ENCODE results near the gene ACSF3.

Gene ACSF3

GRCh38 chr16:89093602-89094251 lies at the start of gene ACSF3:
Gene ACSF3, plus strand, starts transcription at chr16:89093852. Its CDS starts 6,830 bp downstream, at chr16:89100682.
- Histone ChIP-seq H3K9me3 (ENCODE audit: control insufficient read depth in 2 of 2, low read length in 2 of 2) (no peaks in the 10 kb centered on the region), H3K27ac (ENCODE audit: low read length) (no peak within 1 kb of the TSS), H3K9ac (ENCODE audit: low read length in 2 of 2) (peak within 1 kb of the TSS; percentile 66 to 85), H3K27me3 (ENCODE audit: control insufficient read depth in 1 of 2, insufficient read depth in 2 of 2, low read length in 2 of 2) (peaks cover 24% of the 10 kb centered on the region in 2 donors), H3K36me3 (ENCODE audit: control insufficient read depth in 2 of 2, insufficient read depth in 2 of 2, low read length in 2 of 2) (peaks cover 0 to 2% of the 10 kb centered on the region in 2 donors), H3K4me1 (ENCODE audit: control insufficient read depth, insufficient read depth, low read length) (peaks cover 13% of the 10 kb centered on the region), H3K4me3 (ENCODE audit: low read length in 2 of 2) (peak within 1 kb of the TSS; percentile 83)

- no peaks in the 10 kb centered on the region for H3K4me1 ChIP-seq (ENCODE audit: control insufficient read depth, insufficient read depth, low read length)
- H3K9me3 ChIP-seq (ENCODE audit: control insufficient read depth in 2 of 2, low read length in 2 of 2), result no peaks in the 10 kb centered on the region
- no peak overlapping the region for H3K4me3 ChIP-seq (ENCODE audit: low read length in 2 of 2)
- H3K9ac ChIP-seq (ENCODE audit: low read length in 2 of 2), result no peak overlapping the region
- H3K27me3 ChIP-seq (ENCODE audit: control insufficient read depth in 1 of 2, insufficient read depth in 2 of 2, low read length in 2 of 2), result peaks cover 26 to 30% of the 10 kb centered on the region in 2 donors
- no peaks in the 10 kb centered on the region for H3K36me3 ChIP-seq (ENCODE audit: control insufficient read depth in 2 of 2, insufficient read depth in 2 of 2, low read length in 2 of 2)
- no peak overlapping the region for H3K27ac ChIP-seq (ENCODE audit: low read length)
Observed at GRCh38 chr16:89044418-89045180, 49.1 kb upstream of the ACSF3 start.

GRCh38 chr16:89045181-89045815 lies 48.4 kb upstream of the ACSF3 start:
- no peaks in the 10 kb centered on the region for H3K4me1 ChIP-seq (ENCODE audit: control insufficient read depth, insufficient read depth, low read length)
- H3K9ac ChIP-seq (ENCODE audit: low read length in 2 of 2), result no peak overlapping the region
- H3K9me3 ChIP-seq (ENCODE audit: control insufficient read depth in 2 of 2, low read length in 2 of 2), result no peaks in the 10 kb centered on the region
- no peak overlapping the region for H3K4me3 ChIP-seq (ENCODE audit: low read length in 2 of 2)
- H3K27me3 ChIP-seq (ENCODE audit: control insufficient read depth in 1 of 2, insufficient read depth in 2 of 2, low read length in 2 of 2), result peaks cover 30% of the 10 kb centered on the region in 2 donors
- no peaks in the 10 kb centered on the region for H3K36me3 ChIP-seq (ENCODE audit: control insufficient read depth in 2 of 2, insufficient read depth in 2 of 2, low read length in 2 of 2)
- H3K27ac ChIP-seq (ENCODE audit: low read length), result no peak overlapping the region

DNA sequence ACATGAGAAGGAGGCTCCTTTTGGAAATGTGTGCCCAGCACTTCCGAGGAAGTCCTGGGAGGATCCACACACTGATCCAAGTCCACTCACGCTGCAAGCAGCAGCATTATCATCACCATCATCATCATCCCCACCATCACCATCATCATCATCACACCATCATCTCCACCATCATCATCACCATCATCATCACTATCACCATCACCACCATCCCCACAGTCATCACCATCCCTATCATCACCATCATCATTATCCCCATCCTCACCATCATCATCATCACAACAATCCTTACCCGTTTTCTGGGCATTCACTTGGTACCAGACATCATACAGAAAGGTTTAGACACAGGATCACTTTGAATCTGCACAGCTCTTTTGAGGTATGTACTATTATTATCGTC lies 47.8 kb upstream of the ACSF3 start:
- Histone ChIP-seq H3K4me3 (ENCODE audit: low read length in 2 of 2) (no peak overlapping the region), H3K27ac (ENCODE audit: low read length) (no peak overlapping the region), H3K36me3 (ENCODE audit: control insufficient read depth in 2 of 2, insufficient read depth in 2 of 2, low read length in 2 of 2) (no peaks in the 10 kb centered on the region), H3K9ac (ENCODE audit: low read length in 2 of 2) (no peak overlapping the region), H3K27me3 (ENCODE audit: control insufficient read depth in 1 of 2, insufficient read depth in 2 of 2, low read length in 2 of 2) (peaks cover 25 to 26% of the 10 kb centered on the region in 2 donors), H3K4me1 (ENCODE audit: control insufficient read depth, insufficient read depth, low read length) (no peaks in the 10 kb centered on the region), H3K9me3 (ENCODE audit: control insufficient read depth in 2 of 2, low read length in 2 of 2) (no peaks in the 10 kb centered on the region)

GRCh38 chr16:89046491-89046890 lies 47.2 kb upstream of the ACSF3 start:
- H3K9ac ChIP-seq (ENCODE audit: low read length in 2 of 2), result no peak overlapping the region
- H3K27me3 ChIP-seq (ENCODE audit: control insufficient read depth in 1 of 2, insufficient read depth in 2 of 2, low read length in 2 of 2), result peaks cover 24 to 25% of the 10 kb centered on the region in 2 donors
- H3K4me3 ChIP-seq (ENCODE audit: low read length in 2 of 2), result no peak overlapping the region
- H3K27ac ChIP-seq (ENCODE audit: low read length), result no peak overlapping the region
- no peaks in the 10 kb centered on the region for H3K4me1 ChIP-seq (ENCODE audit: control insufficient read depth, insufficient read depth, low read length)
- no peaks in the 10 kb centered on the region for H3K36me3 ChIP-seq (ENCODE audit: control insufficient read depth in 2 of 2, insufficient read depth in 2 of 2, low read length in 2 of 2)
- H3K9me3 ChIP-seq (ENCODE audit: control insufficient read depth in 2 of 2, low read length in 2 of 2), result no peaks in the 10 kb centered on the region

- H3K9me3 ChIP-seq (ENCODE audit: control insufficient read depth in 2 of 2, low read length in 2 of 2), result no peaks in the 10 kb centered on the region
- no peak overlapping the region for H3K27ac ChIP-seq (ENCODE audit: low read length)
- peaks cover 9% of the 10 kb centered on the region for H3K4me1 ChIP-seq (ENCODE audit: control insufficient read depth, insufficient read depth, low read length)
- H3K27me3 ChIP-seq (ENCODE audit: control insufficient read depth in 1 of 2, insufficient read depth in 2 of 2, low read length in 2 of 2), result peaks cover 24 to 25% of the 10 kb centered on the region in 2 donors
- H3K36me3 ChIP-seq (ENCODE audit: control insufficient read depth in 2 of 2, insufficient read depth in 2 of 2, low read length in 2 of 2), result no peaks in the 10 kb centered on the region
- H3K4me3 ChIP-seq (ENCODE audit: low read length in 2 of 2), result no peak overlapping the region
- no peak overlapping the region for H3K9ac ChIP-seq (ENCODE audit: low read length in 2 of 2)
Observed at GRCh38 chr16:89047331-89048089, 46.1 kb upstream of the ACSF3 start.

GRCh38 chr16:89048090-89048725 lies 45.4 kb upstream of the ACSF3 start:
- Histone ChIP-seq H3K4me3 (ENCODE audit: low read length in 2 of 2) (no peak overlapping the region), H3K4me1 (ENCODE audit: control insufficient read depth, insufficient read depth, low read length) (peaks cover 13% of the 10 kb centered on the region), H3K27me3 (ENCODE audit: control insufficient read depth in 1 of 2, insufficient read depth in 2 of 2, low read length in 2 of 2) (peaks cover 24 to 26% of the 10 kb centered on the region in 2 donors), H3K36me3 (ENCODE audit: control insufficient read depth in 2 of 2, insufficient read depth in 2 of 2, low read length in 2 of 2) (no peaks in the 10 kb centered on the region), H3K9ac (ENCODE audit: low read length in 2 of 2) (no peak overlapping the region), H3K27ac (ENCODE audit: low read length) (no peak overlapping the region), H3K9me3 (ENCODE audit: control insufficient read depth in 2 of 2, low read length in 2 of 2) (no peaks in the 10 kb centered on the region)

GRCh38 chr16:89048871-89049422 lies 44.7 kb upstream of the ACSF3 start:
- Histone ChIP-seq H3K4me1 (ENCODE audit: control insufficient read depth, insufficient read depth, low read length) (peaks cover 16% of the 10 kb centered on the region), H3K36me3 (ENCODE audit: control insufficient read depth in 2 of 2, insufficient read depth in 2 of 2, low read length in 2 of 2) (no peaks in the 10 kb centered on the region), H3K9ac (ENCODE audit: low read length in 2 of 2) (no peak overlapping the region), H3K4me3 (ENCODE audit: low read length in 2 of 2) (no peak overlapping the region), H3K27me3 (ENCODE audit: control insufficient read depth in 1 of 2, insufficient read depth in 2 of 2, low read length in 2 of 2) (peaks cover 21 to 23% of the 10 kb centered on the region in 2 donors), H3K9me3 (ENCODE audit: control insufficient read depth in 2 of 2, low read length in 2 of 2) (no peaks in the 10 kb centered on the region), H3K27ac (ENCODE audit: low read length) (no peak overlapping the region)

DNA sequence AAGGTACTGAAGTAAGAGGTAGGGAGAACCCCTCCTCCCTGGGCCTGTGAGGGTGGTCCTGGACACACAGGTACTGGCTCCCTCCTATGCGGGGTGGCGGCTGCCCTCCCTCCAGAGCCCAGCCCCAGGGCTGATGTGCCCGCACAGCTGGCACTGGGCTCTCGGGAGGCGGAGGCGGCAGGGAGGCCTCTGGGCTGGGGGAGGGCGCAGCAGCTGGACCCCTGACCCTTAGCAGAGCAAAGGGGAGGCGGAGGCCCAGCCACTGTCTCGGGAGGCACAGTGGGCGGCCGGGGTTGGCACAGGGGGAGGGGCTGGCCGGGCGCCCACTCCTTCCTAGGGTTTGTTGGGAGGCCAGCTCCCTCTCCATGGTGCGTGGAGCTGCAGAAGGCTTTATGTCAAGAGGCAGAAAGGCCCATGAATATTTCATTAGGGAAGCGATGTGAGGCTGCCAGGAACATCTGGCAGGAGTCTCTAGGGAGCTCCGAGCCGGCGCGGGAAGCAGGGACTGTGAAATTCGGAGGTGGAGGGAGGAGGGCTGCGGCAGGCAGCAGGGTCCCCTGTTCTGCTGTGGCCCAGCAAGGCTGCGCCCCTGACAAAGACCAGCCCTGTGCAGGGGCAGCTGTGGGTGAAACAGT lies 44.1 kb upstream of the ACSF3 start:
- Histone ChIP-seq H3K4me3 (ENCODE audit: low read length in 2 of 2) (no peak overlapping the region), H3K27me3 (ENCODE audit: control insufficient read depth in 1 of 2, insufficient read depth in 2 of 2, low read length in 2 of 2) (peaks cover 18 to 22% of the 10 kb centered on the region in 2 donors), H3K27ac (ENCODE audit: low read length) (no peak overlapping the region), H3K36me3 (ENCODE audit: control insufficient read depth in 2 of 2, insufficient read depth in 2 of 2, low read length in 2 of 2) (no peaks in the 10 kb centered on the region), H3K4me1 (ENCODE audit: control insufficient read depth, insufficient read depth, low read length) (peaks cover 16% of the 10 kb centered on the region), H3K9me3 (ENCODE audit: control insufficient read depth in 2 of 2, low read length in 2 of 2) (no peaks in the 10 kb centered on the region), H3K9ac (ENCODE audit: low read length in 2 of 2) (no peak overlapping the region)

Data from stomach smooth muscle (tissue), 2 donors.